CD4-positive, alpha-beta T cell treated with Interleukin-17A for 1 hour (primary cell): ENCODE results near the gene MID2.
A peak's percentile ranks its signal among the peaks of the same experiment; 100 is the strongest.
"Not testable (repeated sequence)": the region's sequence is repeated elsewhere in the genome, so short reads cannot be mapped to it uniquely, and the experiment has no call there.

Source experiments
- DNase-seq: peaks from one replicate; pipeline ENCODE4 v3.0.0-alpha.2; 2020

Gene MID2

GRCh38 chrX:107825698-107826237, at the start of gene MID2:
MID2 (plus strand) TSS chrX:107825866; CDS start chrX:107826427, 561 bp downstream.
- DNase-seq: peak; percentile 53

DNA sequence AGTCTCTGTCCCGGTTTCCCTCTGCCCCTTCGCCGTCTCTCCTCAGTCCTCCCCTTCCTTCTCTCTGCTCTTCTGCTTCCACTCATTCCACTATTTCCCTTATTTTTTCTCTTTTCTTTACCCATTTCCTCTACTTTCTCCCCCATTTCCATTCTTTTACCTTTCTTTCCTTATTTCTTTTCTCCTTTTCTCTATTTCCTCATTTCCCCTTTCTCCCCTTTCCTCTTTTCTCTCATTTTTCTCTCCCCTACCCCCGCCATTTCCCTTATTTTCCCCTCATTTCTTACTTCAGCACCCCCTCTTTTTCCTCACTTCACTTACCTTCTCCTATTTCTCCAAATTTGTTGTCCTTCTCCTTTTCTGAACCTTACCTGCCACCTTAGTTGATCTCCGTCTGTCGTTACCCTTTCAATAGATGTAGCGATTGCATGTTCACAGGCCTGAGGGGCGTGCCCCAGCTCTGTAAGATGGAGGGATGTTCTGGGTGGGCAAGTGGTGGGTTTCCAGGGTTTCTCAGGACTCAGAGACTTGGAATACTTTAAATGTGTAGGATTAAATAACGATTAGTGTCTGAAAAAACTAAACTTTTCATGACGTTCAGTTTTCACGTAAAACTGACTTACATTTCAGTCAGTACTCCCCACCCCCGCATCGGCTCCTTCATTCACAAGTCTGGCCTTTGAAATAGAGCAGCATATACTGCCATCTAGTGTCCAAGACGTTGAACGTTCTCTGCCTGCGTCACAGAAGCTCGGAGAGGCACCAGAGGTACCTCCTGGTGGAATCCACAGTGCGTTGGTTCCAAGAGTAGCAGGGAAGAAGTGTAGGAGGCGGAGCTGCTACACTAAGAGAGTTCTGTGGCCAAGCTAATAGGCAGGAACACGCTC, 48.8 kb upstream of the MID2 start:
- peak; percentile 88 for DNase-seq

- no peak for DNase-seq
These were observed 48.2 kb upstream of the MID2 start, which contains the start of gene NCBP2L for GRCh38 chrX:107777536-107777832. NCBP2L (plus strand) TSS chrX:107777733; CDS start chrX:107794221, 16,488 bp downstream.

GRCh38 chrX:107780525-107780924, 45.1 kb upstream of the MID2 start:
- DNase-seq: no peak

GRCh38 chrX:107787827-107788226, 37.8 kb upstream of the MID2 start:
- DNase-seq: no peak

GRCh38 chrX:107804427-107804826, 21.2 kb upstream of the MID2 start:
- no peak for DNase-seq

GRCh38 chrX:107805179-107805578, 20.5 kb upstream of the MID2 start:
- DNase-seq: no peak

DNA sequence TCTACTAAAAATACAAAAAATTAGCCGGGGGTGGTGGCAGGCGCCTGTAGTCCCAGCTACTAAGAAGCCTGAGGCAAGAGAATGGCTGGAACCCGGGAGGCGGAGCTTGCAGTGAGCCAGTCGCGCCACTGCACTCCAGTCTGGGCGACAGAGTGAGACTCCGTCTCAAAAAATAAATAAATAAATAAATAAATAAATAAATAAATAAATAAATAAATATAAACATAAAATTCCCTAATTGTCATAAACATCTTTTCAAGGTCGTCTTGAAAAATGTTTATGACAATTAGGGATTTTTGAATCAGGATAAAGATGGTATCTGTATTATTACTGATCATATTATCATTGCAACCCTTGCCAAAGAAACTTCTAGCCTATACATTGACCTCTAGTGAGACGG, 15.6 kb upstream of the MID2 start:
- not testable (repeated sequence) for DNase-seq

DNA sequence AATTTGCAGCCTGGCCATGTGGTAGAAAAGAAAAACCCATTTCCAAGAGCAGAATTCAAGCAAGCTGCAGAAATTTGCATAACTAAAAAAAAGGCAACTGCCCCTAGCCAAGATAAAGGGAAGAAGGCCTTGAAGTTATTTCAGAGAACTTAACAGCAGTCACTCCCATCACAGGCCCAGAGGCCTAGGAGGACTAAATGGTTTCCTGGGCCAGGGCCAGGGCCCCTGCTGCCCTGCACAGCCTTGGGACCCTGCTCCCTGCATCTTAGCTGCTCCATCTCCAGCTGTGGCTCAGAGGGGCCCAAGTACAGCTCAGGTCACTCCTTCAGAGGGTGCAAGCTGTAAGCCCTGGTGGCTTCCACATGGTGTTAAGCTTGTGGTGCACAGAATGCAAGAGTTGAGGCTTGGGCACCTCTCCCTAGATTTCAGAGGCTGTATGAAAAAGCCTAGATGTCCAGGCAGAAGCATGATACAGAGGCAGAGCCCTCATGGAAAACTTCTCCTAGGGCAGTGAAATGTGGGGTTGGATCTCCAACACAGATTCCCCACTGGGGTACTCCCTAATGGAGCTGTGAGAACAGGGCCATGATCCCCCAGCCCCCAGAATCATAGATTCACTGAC, 6.7 kb upstream of the MID2 start:
- no peak for DNase-seq

GRCh38 chrX:107823042-107823441, 2.6 kb upstream of the MID2 start:
- no peak for DNase-seq

GRCh38 chrX:107823456-107823855, 2.2 kb upstream of the MID2 start:
- DNase-seq: no peak

- DNase-seq: peak; percentile 42
These were observed 768 bp downstream of the MID2 start for GRCh38 chrX:107826238-107827029.

DNA sequence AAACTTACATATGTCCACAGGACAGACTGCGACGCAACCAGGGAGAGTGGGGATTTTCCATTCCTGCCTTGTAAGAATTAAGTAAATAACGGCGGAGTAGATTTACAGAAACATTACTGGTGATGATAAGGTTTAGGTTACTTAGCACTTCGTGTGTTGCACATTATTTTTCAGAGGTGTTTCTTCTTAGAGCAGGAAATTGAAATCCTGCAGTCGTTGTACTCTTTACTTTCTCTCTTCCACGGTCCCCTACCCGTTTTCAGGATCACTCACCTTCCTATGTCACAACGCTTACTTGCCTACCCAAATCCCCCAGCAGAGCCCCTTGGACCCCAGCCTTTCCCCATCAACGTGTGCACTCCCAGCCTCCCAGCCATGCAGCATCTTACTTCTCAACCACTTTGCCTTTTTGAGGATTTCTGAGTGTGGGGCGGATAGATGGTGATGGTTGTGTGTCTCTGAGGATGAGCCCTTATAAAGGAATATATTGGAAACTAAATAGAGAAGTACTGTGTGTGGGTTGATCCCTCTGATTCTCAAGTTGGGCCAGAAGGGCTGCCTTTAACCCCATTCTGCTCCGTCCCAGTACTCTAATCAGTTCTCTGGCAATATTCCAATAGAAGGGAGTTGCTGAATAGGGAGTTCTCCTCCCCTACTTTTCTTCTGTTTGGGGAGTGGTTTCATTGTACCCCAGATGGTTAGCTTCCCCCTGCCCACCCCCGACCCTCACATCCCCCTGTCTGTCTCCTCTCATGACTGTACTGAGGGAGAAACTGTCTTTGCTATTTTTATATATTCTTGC, 1.6 kb downstream of the MID2 start:
- DNase-seq: peak; percentile 14

DNA sequence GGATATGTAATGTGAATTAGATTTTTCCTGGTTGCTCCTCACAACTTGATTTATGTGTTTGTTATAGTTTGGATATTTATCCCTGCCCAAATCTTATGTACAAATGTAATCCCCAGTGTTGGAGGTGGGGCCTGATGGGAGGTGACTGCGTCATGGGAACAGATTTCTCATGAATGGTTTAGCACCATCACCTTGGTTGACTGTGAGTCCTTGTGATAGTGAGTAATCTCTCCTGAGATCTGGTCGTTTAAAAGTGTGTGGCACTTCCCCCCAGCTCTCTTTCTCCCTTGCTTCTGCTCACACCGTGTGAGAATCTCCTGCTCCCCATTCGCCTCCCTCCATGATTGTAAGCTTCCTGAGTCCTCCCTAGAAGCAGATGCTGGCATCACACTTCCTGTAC, 2.2 kb downstream of the MID2 start:
- no peak for DNase-seq

DNA sequence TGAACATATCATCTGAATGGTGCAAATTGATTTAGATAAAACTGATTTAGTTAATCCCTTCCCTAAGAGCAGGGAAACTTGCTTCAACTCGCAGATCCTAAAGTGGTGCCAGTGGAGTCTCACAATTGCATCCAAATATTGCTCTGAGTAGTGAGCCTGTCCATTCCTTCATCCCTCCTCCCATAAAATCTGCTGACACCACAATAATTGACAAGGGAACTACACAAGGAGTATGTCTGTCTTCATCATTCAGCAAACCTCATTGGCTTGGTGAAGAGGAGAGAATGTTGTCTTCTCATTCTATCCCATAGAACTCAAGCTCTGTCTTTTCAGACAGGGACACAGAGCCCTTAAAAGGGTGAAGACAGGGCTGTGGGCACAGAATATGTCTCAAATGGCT, 4.2 kb downstream of the MID2 start:
- DNase-seq: no peak

GRCh38 chrX:107831071-107831730, 5.5 kb downstream of the MID2 start:
- no peak for DNase-seq

DNA sequence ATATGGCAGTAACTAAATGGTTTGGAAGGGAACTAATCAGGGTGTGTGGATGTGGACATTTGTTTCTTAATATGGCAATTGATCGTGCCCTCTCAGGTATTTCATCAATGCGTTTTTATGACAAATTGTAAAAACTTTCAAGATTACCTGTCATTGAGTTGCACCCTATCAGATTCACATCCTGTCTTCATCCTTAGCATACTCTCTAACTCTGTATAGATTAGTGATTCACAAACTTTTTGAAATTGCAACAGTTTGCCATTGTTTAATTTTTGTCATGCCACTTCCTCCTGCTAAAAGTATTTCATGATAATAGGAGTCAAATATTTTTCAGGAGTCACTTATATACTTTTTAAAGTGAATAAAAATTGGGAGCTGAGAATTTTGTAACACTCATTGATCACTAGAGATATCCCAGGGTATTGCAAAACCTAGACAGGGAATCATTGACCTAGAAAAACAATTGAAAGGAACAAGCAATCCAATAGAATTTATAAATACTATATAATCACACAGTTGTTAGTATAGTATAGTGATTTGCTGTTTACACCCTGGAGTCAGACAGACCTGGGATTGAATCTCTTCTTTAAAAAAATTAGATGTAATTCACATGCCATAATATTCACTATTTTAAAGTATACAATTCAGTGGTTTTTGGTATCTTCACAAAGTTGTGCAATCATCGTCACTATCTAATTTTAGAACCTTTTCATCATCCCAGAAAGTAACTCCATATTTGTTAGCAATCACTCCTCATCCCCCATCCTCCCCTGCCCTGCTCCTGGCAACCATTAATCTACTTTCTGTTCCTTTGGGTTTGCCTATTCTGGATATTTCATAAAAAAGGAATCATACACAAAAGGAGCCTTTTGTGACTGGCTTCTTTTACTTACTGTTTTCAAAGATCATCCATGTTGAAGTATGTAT, 8.9 kb downstream of the MID2 start:
- no peak for DNase-seq

DNA sequence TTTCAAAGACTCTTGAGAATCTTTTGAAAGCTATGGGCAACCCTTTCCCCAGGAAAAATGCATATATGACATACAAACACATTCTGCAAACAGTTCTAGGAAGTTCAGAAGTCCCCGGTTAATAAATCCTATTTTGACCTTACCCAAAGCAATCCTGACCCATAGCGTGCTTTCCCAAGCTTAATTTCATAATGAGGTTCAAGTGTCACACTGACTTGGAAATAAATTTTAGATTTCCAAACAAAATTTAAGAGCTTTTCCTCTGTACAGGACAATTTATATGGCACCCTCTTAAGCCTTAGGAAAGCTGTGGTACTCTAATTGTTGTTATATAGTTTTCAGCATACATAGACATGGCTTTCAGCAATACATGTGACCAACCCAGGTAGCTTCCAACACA, 11.3 kb downstream of the MID2 start:
- no peak for DNase-seq

GRCh38 chrX:107840971-107841370, 15.3 kb downstream of the MID2 start:
- DNase-seq: no peak

DNA sequence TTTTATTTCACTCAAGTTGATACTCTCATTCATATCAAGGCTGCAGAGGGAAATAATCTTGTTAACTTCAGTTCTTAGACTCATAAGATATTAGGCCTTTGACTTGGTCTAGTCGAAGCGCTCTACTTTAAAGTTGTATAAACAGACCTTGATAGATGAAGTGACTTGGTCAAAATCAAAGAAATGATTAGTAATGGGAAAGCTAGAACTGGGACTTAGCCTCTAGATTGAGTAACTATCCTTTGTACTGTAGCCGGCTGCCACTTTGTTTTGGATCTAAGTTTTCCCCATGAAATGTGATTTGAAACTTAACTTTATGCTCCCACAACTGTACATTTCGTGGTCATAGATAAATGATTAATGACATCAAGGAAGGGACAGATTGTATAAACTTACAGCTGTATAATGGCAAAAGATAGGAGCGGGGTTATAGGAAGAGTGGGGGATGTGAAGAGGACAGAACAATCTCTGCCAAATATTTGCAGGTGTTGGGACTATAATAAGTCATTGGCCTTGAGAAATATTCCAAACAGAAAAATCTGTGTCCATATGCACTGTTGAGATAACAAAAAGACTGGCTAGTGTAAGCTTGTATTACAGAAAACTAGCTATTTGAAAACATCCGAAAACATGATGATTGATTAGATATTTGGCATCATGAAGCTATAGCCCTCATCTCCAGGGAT, 17.2 kb downstream of the MID2 start:
- DNase-seq: no peak
